Upper lobe of left lung (tissue), 6 donors: ENCODE measurements around the gene NFATC2. TPM values are rescaled to one million over a fixed set of nuclear protein-coding genes. Genes with fewer than 3 reads are reported as not detected.

Experiments
- ATAC-seq, 2 donors: fragments of 200-7000 bp; cut with Tn5 transposase; one replicate each; pipeline ENCODE4 v1.9.1; 2022; ENCODE audit warnings: mild to moderate bottlenecking in 2 of 2, moderate library complexity in 2 of 2; ENCODE audit not compliant: low FRiP score in 2 of 2
- DNase-seq, 2 donors: peaks; one replicate each; pipeline ENCODE4 v3.0.0-alpha.2; 2019 to 2020
- H3K27ac ChIP-seq, 4 donors: fragments of 200-600 bp; sonication (generic); one replicate each; pipeline ENCODE4 v1.5.1; 2016 to 2019
- H3K27me3 ChIP-seq, 4 donors: fragments of 200-600 bp; sonication (generic); one replicate each; pipeline ENCODE4 v1.5.1; 2017 to 2019
- H3K36me3 ChIP-seq, 4 donors: fragments of 200-600 bp; sonication (generic); one replicate each; pipeline ENCODE4 v1.5.1; 2016 to 2019
- H3K4me1 ChIP-seq, 4 donors: fragments of 200-600 bp; sonication (generic); one replicate each; pipeline ENCODE4 v1.5.1; 2018 to 2019
- H3K4me3 ChIP-seq, 4 donors: fragments of 200-600 bp; sonication (generic); one replicate each; pipeline ENCODE4 v1.5.1; 2017 to 2019; ENCODE audit warnings: mild to moderate bottlenecking in 2 of 4, moderate library complexity in 1 of 4
- H3K9me3 ChIP-seq, 4 donors: fragments of 200-600 bp; sonication (generic); one replicate each; pipeline ENCODE4 v1.5.1; 2018 to 2019
- CTCF ChIP-seq, 6 experiments: fragments of 450-650 bp in 4 of 6; fragments of 200-600 bp in 2 of 6; sonication (generic) in 2 of 6; IDR thresholded peaks; one replicate each; pipeline ENCODE4 v1.5.1; 2016 to 2019; ENCODE audit warnings: antibody characterized with exemption in 6 of 6
- EP300 ChIP-seq, 4 donors: sonication (generic); formaldehyde crosslinking; IDR thresholded peaks; one replicate each; pipeline ENCODE4 v1.5.1; 2017; ENCODE audit warnings: antibody characterized with exemption in 4 of 4, control low read depth in 2 of 4
- POLR2A ChIP-seq, 4 donors: fragments of 450-650 bp; IDR thresholded peaks; one replicate each; pipeline ENCODE4 v1.5.1; 2016 to 2017; ENCODE audit warnings: antibody characterized with exemption in 4 of 4, mild to moderate bottlenecking in 2 of 4
- POLR2AphosphoS5 ChIP-seq, 2 donors: sonication (generic); formaldehyde crosslinking; IDR thresholded peaks; one replicate each; pipeline ENCODE4 v1.5.1; 2017; ENCODE audit warnings: antibody characterized with exemption in 2 of 2
- WGBS, 2 donors: methylation state at CpG; one replicate each; pipeline ENCODE4 v1.1.5; 2017 to 2018; 5-methylcytosine and 5-hydroxymethylcytosine counted together
- total RNA-seq, 6 donors: library from RNA; depleted of rRNA in 4 of 6; stranded (reverse); fragments of >200 nt in 4 of 6; gene quantifications; one replicate each; pipeline versions ENCODE4 v1.1.0 to v1.2.1, GENCODE V29; 2016 to 2021
- donor health status: DM: no; HTN: no; CAD: no; lungs with moderate emphysema.
- donor health status: DM: no; HTN: yes; CAD: no; lungs with severe emphysema.

NFATC2 gene
- total RNA-seq, 6 donors from 2014 or later = 5.1 to 28.1 (median 7.6) TPM

- TF ChIP-seq POLR2A (IDR thresholded peaks at IDR 0.05) (no peak), CTCF (IDR thresholded peaks at IDR 0.05) (no peak), POLR2AphosphoS5 (IDR thresholded peaks at IDR 0.05) (no peak), EP300 (IDR thresholded peaks at IDR 0.05) (no peak)
- H3K4me1 ChIP-seq = peaks cover 0 to 2% (median 2%) of the 10 kb centered on the region in 4 donors
- DNase-seq (no peak), ATAC-seq (no peak)
- no peak overlapping the region for H3K4me3 ChIP-seq
- no peaks in the 10 kb centered on the region for H3K36me3 ChIP-seq
- no peak overlapping the region for H3K27ac ChIP-seq
- H3K9me3 ChIP-seq = no peaks in the 10 kb centered on the region
- no peaks in the 10 kb centered on the region for H3K27me3 ChIP-seq
- WGBS, 2 donors = 82 to 90% methylated on average over 12 of the region's 12 CpGs
Measured at GRCh38 chr20:51486197-51487005, 56.1 kb downstream of the NFATC2 start.

- 87 to 99% methylated on average over 4 of the region's 4 CpGs for WGBS, 2 donors
- Histone ChIP-seq H3K9me3 (no peaks in the 10 kb centered on the region), H3K4me1 (no peaks in the 10 kb centered on the region), H3K4me3 (no peak overlapping the region), H3K36me3 (no peaks in the 10 kb centered on the region), H3K27ac (no peak overlapping the region), H3K27me3 (no peaks in the 10 kb centered on the region)
- no peak for TF ChIP-seq POLR2AphosphoS5 (IDR thresholded peaks at IDR 0.05)
- TF ChIP-seq POLR2A (IDR thresholded peaks at IDR 0.05) = no peak
- no peak for TF ChIP-seq EP300 (IDR thresholded peaks at IDR 0.05)
- no peak for TF ChIP-seq CTCF (IDR thresholded peaks at IDR 0.05)
- ATAC-seq = no peak
- no peak for DNase-seq
Measured at GRCh38 chr20:51484831-51485230, 57.7 kb downstream of the NFATC2 start.

- H3K9me3 ChIP-seq = no peaks in the 10 kb centered on the region
- DNase-seq = no peak
- no peaks in the 10 kb centered on the region for H3K36me3 ChIP-seq
- no peak overlapping the region for H3K4me3 ChIP-seq
- no peak for TF ChIP-seq CTCF (IDR thresholded peaks at IDR 0.05)
- WGBS, 2 donors = 77 to 94% methylated on average over 16 of the region's 16 CpGs
- H3K4me1 ChIP-seq = no peaks in the 10 kb centered on the region
- H3K27me3 ChIP-seq = no peaks in the 10 kb centered on the region
- ATAC-seq = peak in 1 of 2 donors; percentile 25
- H3K27ac ChIP-seq = no peak overlapping the region
Measured at GRCh38 chr20:51484141-51484815, 58.2 kb downstream of the NFATC2 start.

GRCh38 chr20:51482836-51483473 is 59.6 kb downstream of the NFATC2 start:
- Histone ChIP-seq H3K36me3 (no peaks in the 10 kb centered on the region), H3K27me3 (no peaks in the 10 kb centered on the region), H3K4me1 (no peaks in the 10 kb centered on the region), H3K9me3 (no peaks in the 10 kb centered on the region), H3K4me3 (no peak overlapping the region), H3K27ac (no peak overlapping the region)
- no peak for DNase-seq
- TF ChIP-seq POLR2AphosphoS5 (IDR thresholded peaks at IDR 0.05) (no peak), POLR2A (IDR thresholded peaks at IDR 0.05) (no peak), CTCF (IDR thresholded peaks at IDR 0.05) (no peak), EP300 (IDR thresholded peaks at IDR 0.05) (no peak)
- 86 to 91% methylated on average over 15 of the region's 15 CpGs for WGBS, 2 donors
- no peak for ATAC-seq
